IMR-90 (cell line): Measurements from ENCODE around the gene LAMA2. TPM values are rescaled to one million over a fixed set of nuclear protein-coding genes. Genes with fewer than 3 reads are reported as not detected.

Experiments
- ATAC-seq: fragments of 200-7000 bp; cut with Tn5 transposase; 2 replicates; pipeline ENCODE4 v1.9.1; 2020; ENCODE audit warnings: low read depth, mild to moderate bottlenecking, moderate library complexity
- BruUV-seq: library from RNA; stranded (reverse); fragments of 400-500 nt; replicated peaks from 2 replicates; lab custom pipeline; 2021; lab: Mats Ljungman, UMichigan
- CTCF ChIA-PET: fragments of 300-600 bp; formaldehyde crosslinking; extraction: SDS; loops from one replicate; lab custom pipeline; 2021; ENCODE audit warnings: antibody characterized with exemption; lab: Yijun Ruan, JAX
- POLR2A ChIA-PET: fragments of 300-600 bp; sonication (Branson Sonifier 250); formaldehyde crosslinking; loops from one replicate; lab custom pipeline; 2022; ENCODE audit warnings: antibody characterized with exemption; ENCODE audit not compliant: unreplicated experiment; lab: Charles Lee
- DNase-seq: peaks from one replicate; pipeline ENCODE4 v3.0.0; 2013
- H2AFZ ChIP-seq: replicated peaks from 2 replicates; pipeline ENCODE3; 2013; ENCODE audit warnings: low read length, mild to moderate bottlenecking; ENCODE audit not compliant: poor library complexity
- H2AK5ac ChIP-seq: 2 replicates; pipeline ENCODE4 v1.6.1; 2013; ENCODE audit warnings: low read depth, low read length, inconsistent platforms
- H2AK9ac ChIP-seq: replicated peaks from 2 replicates; pipeline ENCODE3; 2013; ENCODE audit warnings: mild to moderate bottlenecking, low read depth, low read length, moderate library complexity; ENCODE audit not compliant: poor library complexity
- H2BK120ac ChIP-seq: 2 replicates; pipeline ENCODE4 v1.6.1; 2013; ENCODE audit warnings: low read depth, low read length, inconsistent platforms
- H2BK15ac ChIP-seq: 3 replicates; pipeline ENCODE4 v1.6.1; 2013; ENCODE audit warnings: low read depth, low read length, inconsistent platforms
- H2BK20ac ChIP-seq: 2 replicates; pipeline ENCODE4 v1.6.1; 2013; ENCODE audit warnings: low read depth, mild to moderate bottlenecking, inconsistent platforms, low read length, moderate library complexity
- H2BK5ac ChIP-seq: 2 replicates; pipeline ENCODE4 v1.6.1; 2013; ENCODE audit warnings: mild to moderate bottlenecking, low read depth, low read length, inconsistent platforms; ENCODE audit not compliant: poor library complexity, severe bottlenecking
- H3K14ac ChIP-seq: replicated peaks from 2 replicates; pipeline ENCODE4 v1.6.1; 2013; ENCODE audit warnings: low read depth, low read length, inconsistent platforms
- H3K18ac ChIP-seq: 2 replicates; pipeline ENCODE4 v1.6.1; 2013; ENCODE audit warnings: low read depth, low read length, control low read depth
- H3K23ac ChIP-seq: 2 replicates; pipeline ENCODE4 v1.6.1; 2013; ENCODE audit warnings: low read depth, low read length, inconsistent platforms
- H3K27ac ChIP-seq: 2 replicates; pipeline ENCODE4 v1.5.1; 2013; ENCODE audit warnings: mild to moderate bottlenecking, control low read depth, low read length; ENCODE audit not compliant: insufficient read depth
- H3K27me3 ChIP-seq: 2 replicates; pipeline ENCODE4 v1.6.1; 2013; ENCODE audit warnings: low read length; ENCODE audit not compliant: control insufficient read depth, insufficient read depth
- H3K36me3 ChIP-seq: 2 replicates; pipeline ENCODE4 v1.6.1; 2013; ENCODE audit warnings: low read length, mixed read lengths; ENCODE audit not compliant: control insufficient read depth, insufficient read depth
- H3K4ac ChIP-seq: 2 replicates; pipeline ENCODE4 v1.6.1; 2013; ENCODE audit warnings: low read depth, low read length, inconsistent platforms
- H3K4me1 ChIP-seq: 2 replicates; pipeline ENCODE4 v1.6.1; 2013; ENCODE audit warnings: low read length, mixed read lengths; ENCODE audit not compliant: control insufficient read depth, insufficient read depth
- H3K4me2 ChIP-seq: 2 replicates; pipeline ENCODE4 v1.6.1; 2013; ENCODE audit warnings: low read depth, mild to moderate bottlenecking, control low read depth, low read length, moderate library complexity
- H3K4me3 ChIP-seq: 2 replicates; pipeline ENCODE4 v1.5.1; 2013; ENCODE audit warnings: low read depth, mild to moderate bottlenecking, control low read depth, low read length, moderate library complexity; ENCODE audit not compliant: insufficient read depth
- H3K56ac ChIP-seq: 2 replicates; pipeline ENCODE4 v1.6.1; 2013; ENCODE audit warnings: low read length, inconsistent platforms; ENCODE audit not compliant: insufficient read depth; ENCODE audit errors: extremely low read depth
- H3K79me1 ChIP-seq, 2 experiments: 2 replicates each; pipeline ENCODE4 v1.6.1; 2013; ENCODE audit warnings: low read length in 2 of 2, inconsistent platforms in 1 of 2, low read depth in 1 of 2
- H3K9ac ChIP-seq: 2 replicates; pipeline ENCODE4 v1.6.1; 2013; ENCODE audit warnings: low read depth, low read length, control low read depth
- H3K9me1 ChIP-seq: 2 replicates; pipeline ENCODE4 v1.6.1; 2013; ENCODE audit warnings: low read length, inconsistent platforms; ENCODE audit not compliant: insufficient read depth
- H3K9me3 ChIP-seq: 2 replicates; pipeline ENCODE4 v1.6.1; 2013; ENCODE audit warnings: low read length; ENCODE audit not compliant: control insufficient read depth, insufficient read depth
- H4K20me1 ChIP-seq: 2 replicates; pipeline ENCODE4 v1.6.1; 2013; ENCODE audit warnings: low read length, inconsistent platforms; ENCODE audit not compliant: insufficient read depth
- H4K5ac ChIP-seq: 2 replicates; pipeline ENCODE4 v1.6.1; 2013; ENCODE audit warnings: mild to moderate bottlenecking, low read depth, low read length, control low read depth
- H4K8ac ChIP-seq, 2 experiments: 2 replicates each; pipeline ENCODE4 v1.6.1; 2013; ENCODE audit warnings: low read depth in 2 of 2, low read length in 2 of 2, control low read depth in 1 of 2, inconsistent platforms in 1 of 2
- H4K91ac ChIP-seq: 2 replicates; pipeline ENCODE4 v1.6.1; 2013; ENCODE audit warnings: low read depth, low read length, inconsistent platforms; ENCODE audit not compliant: insufficient read depth
- BHLHE40 ChIP-seq: fragments of 150-350 bp; IDR thresholded peaks from 2 replicates; pipeline ENCODE4 v1.6.1; 2016; ENCODE audit warnings: mild to moderate bottlenecking, low read depth, low read length
- CEBPB ChIP-seq: IDR thresholded peaks from 2 replicates; pipeline ENCODE4 v1.6.1; 2012; ENCODE audit warnings: low read depth, low read length, improper control_type of control experiment
- FOS ChIP-seq: fragments of 150-350 bp; IDR thresholded peaks from 2 replicates; pipeline ENCODE4 v1.6.1; 2016; ENCODE audit warnings: low read depth, low read length
- WGBS, 2 experiments: methylation state at CpG; one replicate each; pipeline versions ENCODE4 v1.1.5 to v1.1.7; 2013; ENCODE audit warnings: missing lambda C conversion rate in 2 of 2; ENCODE audit not compliant: insufficient read length in 1 of 2; ENCODE audit errors: extremely low coverage in 2 of 2; 5-methylcytosine and 5-hydroxymethylcytosine counted together
- dilution Hi-C: fragments of 300-500 bp; cut with HindIII; formaldehyde crosslinking; loops from one replicate; pipeline ENCODE4 v1.14.3; 2018; ENCODE audit warnings: low sequenced_read_pairs; ENCODE audit not compliant: unreplicated experiment
- in situ Hi-C: fragments of 300-500 bp; cut with MboI; formaldehyde crosslinking; loops from 3 replicates; pipeline ENCODE4 v1.14.3; 2019; ENCODE audit warnings: low sequenced_read_pairs, inconsistent platforms, mixed read lengths
- intact Hi-C: fragments of 100-400 bp; cut with micrococcal nuclease; formaldehyde crosslinking; loops from 2 replicates; pipeline ENCODE4 v1.10.0; 2022
- polyA plus RNA-seq, 3 experiments: library from polyadenylated mRNA; depleted of rRNA; stranded (reverse); fragments of >200 nt; gene quantifications; 2 replicates each; pipeline ENCODE4 v1.2.3, GENCODE V29; 2012; ENCODE audit warnings: low replicate concordance in 1 of 3
- total RNA-seq: library from RNA; depleted of rRNA; stranded (reverse); fragments of >200 nt; gene quantifications from 2 replicates; pipeline ENCODE4 v1.2.3, GENCODE V29; 2012

The LAMA2 gene
- total and polyA plus RNA-seq, 2 of the 4 experiments (the other 2 are of a cell fraction) = 9.9 to 13.3 TPM

DNA sequence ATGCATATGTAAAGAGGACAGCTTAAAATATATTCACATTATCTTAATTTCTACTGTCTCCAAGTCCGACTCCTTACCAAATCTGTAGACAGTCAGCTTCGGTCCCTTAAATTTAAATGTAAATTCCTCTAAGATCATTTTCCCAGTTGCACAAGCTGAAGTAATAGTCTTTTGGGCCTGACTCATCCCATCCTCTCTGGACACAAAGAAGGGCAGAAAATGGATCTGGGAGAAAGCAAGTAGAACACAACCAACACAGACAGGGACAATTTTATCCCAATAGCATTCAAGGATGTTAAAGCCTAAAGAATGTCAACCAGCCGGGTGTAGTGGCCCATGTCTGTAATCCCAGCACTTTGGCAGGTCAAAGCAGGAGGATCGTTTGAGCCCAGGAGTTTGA lies 598.8 kb downstream of the LAMA2 start:
- Histone ChIP-seq H3K18ac (no peak overlapping the region), H2AK5ac (peak overlapping the region; percentile 5; the same call in 1 of the 2 replicates), H4K8ac (no peak overlapping the region), H3K27me3 (no peaks in the 10 kb centered on the region), H3K9ac (no peak overlapping the region), H2AFZ (no peak overlapping the region), H3K56ac (no peak overlapping the region), H4K20me1 (no peaks in the 10 kb centered on the region), H3K79me1 (no peaks in the 10 kb centered on the region), H3K9me1 (peaks cover 2% of the 10 kb centered on the region; the same call in 1 of the 2 replicates), H2AK9ac (no peak overlapping the region), H3K4me2 (no peak overlapping the region), H3K9me3 (no peaks in the 10 kb centered on the region), H3K14ac (no peak overlapping the region), H2BK5ac (no peak overlapping the region), H4K5ac (no peak overlapping the region), H3K4me1 (peaks cover 1% of the 10 kb centered on the region; the same call in 1 of the 2 replicates), H2BK120ac (no peak overlapping the region), H4K91ac (no peak overlapping the region), H3K4me3 (no peak overlapping the region), H3K23ac (no peak overlapping the region), H2BK20ac (no peak overlapping the region), H3K36me3 (no peaks in the 10 kb centered on the region), H2BK15ac (0 out of 3 replicates have a peak overlapping the region, but pooled peaks have one; percentile 53), H3K27ac (no peak overlapping the region), H3K4ac (no peak overlapping the region)
- TF ChIP-seq BHLHE40 = no peak
- TF ChIP-seq CEBPB = peak; percentile 78
- TF ChIP-seq FOS = peak; percentile 14; the same call in 1 of the 2 replicates
- no CpG with 5 or more reads among the region's 4 CpGs for WGBS, 2 experiments
- peak; percentile 53 for ATAC-seq
- in situ Hi-C loops (no loop called here), intact Hi-C loops (loop anchor here (5.0 kb wide), 1 partner anchor 49 kb away; no protein-coding TSS in a partner anchor), dilution Hi-C loops (no loop called here)
- peak; percentile 63 for DNase-seq
- CTCF ChIA-PET = no interaction called here
- BruUV-seq = no TSS peak
- POLR2A ChIA-PET = no interaction called here
